ENCODE measurements around the gene IFITM2. TPM values are rescaled to one million over a fixed set of nuclear protein-coding genes. Genes with fewer than 3 reads are reported as not detected.
"Not testable (repeated sequence)": the region's sequence is repeated elsewhere in the genome, so short reads cannot be mapped to it uniquely, and the experiment has no call there.

IFITM2 gene
- total and polyA plus RNA-seq, 2 donors (not counting 1 experiment from before 2014, with no cell fraction given): 51.2 to 714 TPM

DNA sequence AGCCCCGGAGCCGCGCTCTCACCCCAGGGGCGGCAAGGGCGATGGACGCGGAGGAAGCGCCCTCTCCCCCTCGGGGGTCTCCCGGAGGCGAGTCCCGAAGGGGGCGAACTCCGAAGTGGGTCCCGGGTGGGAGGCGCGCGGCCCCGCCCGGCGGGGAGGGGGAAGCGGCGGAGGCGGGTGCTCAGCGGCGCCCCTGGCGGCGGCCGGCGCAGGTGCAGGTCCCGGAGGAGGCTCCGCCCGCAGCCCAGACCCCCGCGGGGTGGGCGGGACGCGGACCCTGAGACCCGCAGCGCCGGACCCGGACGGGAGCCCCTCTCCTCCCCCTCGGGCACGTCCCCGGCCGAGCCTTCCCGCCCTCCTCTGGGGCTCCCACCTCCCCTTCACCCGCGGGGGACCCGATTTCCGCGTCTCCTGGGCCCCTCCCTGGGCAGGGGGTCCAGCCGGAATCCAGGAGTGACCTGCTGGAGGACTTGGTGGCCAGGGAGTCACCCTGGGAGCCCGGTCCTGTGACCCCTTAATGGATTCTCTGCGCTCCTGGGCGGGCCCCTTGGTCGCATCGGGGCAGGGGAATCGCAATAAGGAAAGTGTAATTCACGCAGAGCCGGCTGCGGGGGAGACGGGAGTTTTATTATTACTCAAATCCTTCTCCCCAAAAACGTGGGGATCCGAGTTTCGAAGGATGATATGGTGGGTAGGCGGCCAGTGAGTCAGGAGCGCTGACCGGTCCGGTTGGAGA lies 3.6 kb downstream of the IFITM2 start:
- peak overlapping the region; percentile 53 for H3K9ac ChIP-seq (ENCODE audit: insufficient read depth, low read length)
- not testable (repeated sequence) for H3K27ac ChIP-seq (ENCODE audit: insufficient read depth, low read length)

DNA sequence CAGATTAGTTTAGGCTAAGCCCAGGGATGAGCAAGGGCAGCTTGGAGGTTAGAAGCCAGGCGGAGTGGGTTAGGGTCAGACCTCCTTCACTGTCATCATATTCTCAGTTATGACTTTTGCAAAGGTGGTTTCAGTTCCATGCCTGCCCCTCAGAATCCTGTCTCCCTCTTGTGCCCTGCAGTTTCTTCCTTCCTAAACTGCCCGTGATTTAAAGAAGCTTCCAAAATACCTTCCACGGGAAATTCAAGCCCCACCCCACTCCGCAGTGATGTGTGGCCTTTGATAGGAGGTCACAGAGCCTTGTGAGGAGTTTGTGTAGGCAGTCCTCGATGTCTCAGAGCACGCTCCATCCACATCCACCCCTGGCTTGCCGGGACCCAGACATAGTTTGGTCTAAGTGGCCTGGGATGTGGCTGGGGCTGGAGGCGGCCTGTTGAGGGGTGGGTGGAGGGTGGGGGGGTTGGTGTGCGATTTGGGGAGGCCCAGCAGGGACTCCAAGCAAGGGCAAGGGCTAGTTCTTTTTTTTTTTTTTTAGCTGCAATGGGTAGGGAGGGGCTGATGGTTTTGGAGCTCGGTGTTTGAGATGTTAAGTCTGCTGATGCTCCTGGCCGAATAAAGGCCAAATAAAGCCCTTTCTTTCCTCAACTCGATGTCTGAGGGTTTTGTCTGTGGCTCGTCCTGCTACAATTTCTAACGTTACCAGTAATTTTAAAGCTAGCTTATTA lies 4.6 kb downstream of the IFITM2 start:
- Histone ChIP-seq H3K4me3 (replicated peaks in 1 of 4; ENCODE audit: control extremely low read depth in 1 of 4, insufficient read depth in 1 of 4, low read depth in 3 of 4, low read length in 4 of 4) (peak overlapping the region in 2 of 4 experiments; percentile 33 to 38), H2AFZ (ENCODE audit: low read length) (no peak overlapping the region), H3K9ac (ENCODE audit: insufficient read depth, low read length) (no peak overlapping the region), H3K27me3 (ENCODE audit: control insufficient read depth, insufficient read depth, low read length) (no peaks in the 10 kb centered on the region), H3K79me2 (ENCODE audit: control insufficient read depth, insufficient read depth, low read length) (peaks cover 19% of the 10 kb centered on the region), H3K27ac (ENCODE audit: insufficient read depth, low read length) (peak overlapping the region; percentile 8), H3K9me3 (ENCODE audit: control insufficient read depth, insufficient read depth, low read depth, low read length) (no peaks in the 10 kb centered on the region), H3K4me2 (ENCODE audit: extremely low read depth, insufficient read depth, low read length) (peak overlapping the region; percentile 13), H4K20me1 (ENCODE audit: control insufficient read depth, extremely low read depth, insufficient read depth, low read length) (no peaks in the 10 kb centered on the region), H3K36me3 (ENCODE audit: control insufficient read depth, insufficient read depth, low read length) (no peaks in the 10 kb centered on the region), H3K4me1 (ENCODE audit: control insufficient read depth, extremely low read depth, insufficient read depth, low read length) (peaks cover 10% of the 10 kb centered on the region)
- no peak for TF ChIP-seq EZH2 (IDR thresholded peaks at IDR 0.05; ENCODE audit: low read length, missing control alignments)
- TF ChIP-seq, protein P1, sequence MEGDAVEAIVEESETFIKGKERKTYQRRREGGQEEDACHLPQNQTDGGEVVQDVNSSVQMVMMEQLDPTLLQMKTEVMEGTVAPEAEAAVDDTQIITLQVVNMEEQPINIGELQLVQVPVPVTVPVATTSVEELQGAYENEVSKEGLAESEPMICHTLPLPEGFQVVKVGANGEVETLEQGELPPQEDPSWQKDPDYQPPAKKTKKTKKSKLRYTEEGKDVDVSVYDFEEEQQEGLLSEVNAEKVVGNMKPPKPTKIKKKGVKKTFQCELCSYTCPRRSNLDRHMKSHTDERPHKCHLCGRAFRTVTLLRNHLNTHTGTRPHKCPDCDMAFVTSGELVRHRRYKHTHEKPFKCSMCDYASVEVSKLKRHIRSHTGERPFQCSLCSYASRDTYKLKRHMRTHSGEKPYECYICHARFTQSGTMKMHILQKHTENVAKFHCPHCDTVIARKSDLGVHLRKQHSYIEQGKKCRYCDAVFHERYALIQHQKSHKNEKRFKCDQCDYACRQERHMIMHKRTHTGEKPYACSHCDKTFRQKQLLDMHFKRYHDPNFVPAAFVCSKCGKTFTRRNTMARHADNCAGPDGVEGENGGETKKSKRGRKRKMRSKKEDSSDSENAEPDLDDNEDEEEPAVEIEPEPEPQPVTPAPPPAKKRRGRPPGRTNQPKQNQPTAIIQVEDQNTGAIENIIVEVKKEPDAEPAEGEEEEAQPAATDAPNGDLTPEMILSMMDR (conservative IDR thresholded peaks at IDR 0.05 in 1 of 2, IDR thresholded peaks at IDR 0.05 in 1 of 2; ENCODE audit: low read depth in 1 of 2, low read length in 2 of 2): no peak
- no peak for DNase-seq (ENCODE audit: low read depth in 2 of 2)

More for the DNA sequence above, 3.6 kb downstream of the IFITM2 start:
- H2AFZ ChIP-seq (ENCODE audit: low read length); H4K20me1 ChIP-seq (ENCODE audit: control insufficient read depth, extremely low read depth, insufficient read depth, low read length); H3K27me3 ChIP-seq (ENCODE audit: control insufficient read depth, insufficient read depth, low read length); DNase-seq (ENCODE audit: low read depth in 2 of 2); H3K36me3 ChIP-seq (ENCODE audit: control insufficient read depth, insufficient read depth, low read length); H3K9me3 ChIP-seq (ENCODE audit: control insufficient read depth, insufficient read depth, low read depth, low read length): not testable (repeated sequence)
- Histone ChIP-seq H3K79me2 (ENCODE audit: control insufficient read depth, insufficient read depth, low read length) (peaks cover 19% of the 10 kb centered on the region), H3K4me2 (ENCODE audit: extremely low read depth, insufficient read depth, low read length) (peak overlapping the region; percentile 48), H3K4me3 (replicated peaks in 1 of 4; ENCODE audit: control extremely low read depth in 1 of 4, insufficient read depth in 1 of 4, low read depth in 3 of 4, low read length in 4 of 4) (peak overlapping the region in 2 of 4 experiments; percentile 26 to 35), H3K4me1 (ENCODE audit: control insufficient read depth, extremely low read depth, insufficient read depth, low read length) (peaks cover 10% of the 10 kb centered on the region)

DNA sequence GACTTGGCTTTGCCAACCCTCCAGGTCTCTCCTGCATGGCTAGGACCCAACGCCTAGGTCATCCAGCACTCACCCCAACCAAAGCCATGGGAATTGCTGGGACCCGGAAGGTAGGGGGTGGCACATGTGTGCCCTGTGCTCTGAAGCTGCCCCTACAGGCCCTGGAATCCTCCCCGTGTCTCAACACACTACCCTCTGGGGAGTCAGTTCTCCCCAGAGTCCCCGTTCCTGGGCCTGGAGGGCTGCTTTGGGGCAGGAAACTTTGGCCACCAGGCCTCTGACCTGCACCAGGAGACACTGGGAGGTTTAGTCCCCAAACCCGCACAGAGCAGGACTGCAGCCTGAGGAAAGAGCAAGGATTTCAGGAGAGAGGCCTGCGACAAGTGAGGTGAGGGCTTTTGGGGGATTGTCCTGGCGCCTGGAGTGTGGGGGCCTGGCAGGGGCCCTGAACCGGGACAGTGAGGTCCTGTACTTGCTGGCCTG lies 5.7 kb downstream of the IFITM2 start:
- Histone ChIP-seq H3K4me2 (ENCODE audit: extremely low read depth, insufficient read depth, low read length) (peak overlapping the region; percentile 92), H3K9ac (ENCODE audit: insufficient read depth, low read length) (peak overlapping the region; percentile 7), H4K20me1 (ENCODE audit: control insufficient read depth, extremely low read depth, insufficient read depth, low read length) (no peaks in the 10 kb centered on the region), H3K4me3 (replicated peaks in 1 of 4; ENCODE audit: control extremely low read depth in 1 of 4, insufficient read depth in 1 of 4, low read depth in 3 of 4, low read length in 4 of 4) (peak overlapping the region in 1 of 4 experiments; percentile 64), H3K9me3 (ENCODE audit: control insufficient read depth, insufficient read depth, low read depth, low read length) (no peaks in the 10 kb centered on the region), H3K4me1 (ENCODE audit: control insufficient read depth, extremely low read depth, insufficient read depth, low read length) (peaks cover 10% of the 10 kb centered on the region), H3K27me3 (ENCODE audit: control insufficient read depth, insufficient read depth, low read length) (no peaks in the 10 kb centered on the region), H2AFZ (ENCODE audit: low read length) (no peak overlapping the region), H3K79me2 (ENCODE audit: control insufficient read depth, insufficient read depth, low read length) (peaks cover 15% of the 10 kb centered on the region), H3K27ac (ENCODE audit: insufficient read depth, low read length) (peak overlapping the region; percentile 50), H3K36me3 (ENCODE audit: control insufficient read depth, insufficient read depth, low read length) (no peaks in the 10 kb centered on the region)
- DNase-seq (ENCODE audit: low read depth in 2 of 2): no peak
- TF ChIP-seq, protein P1 (conservative IDR thresholded peaks at IDR 0.05 in 1 of 2, IDR thresholded peaks at IDR 0.05 in 1 of 2; ENCODE audit: low read depth in 1 of 2, low read length in 2 of 2): no peak
- no peak for TF ChIP-seq EZH2 (IDR thresholded peaks at IDR 0.05; ENCODE audit: low read length, missing control alignments)

Data from fibroblast of lung (primary cell).